ENCODE measurements around the gene LRRC10B. TPM values are rescaled to one million over a fixed set of nuclear protein-coding genes. Genes with fewer than 3 reads are reported as not detected.

The LRRC10B gene
- total RNA-seq, 1 experiment from 2014 or later = not detected

GRCh38 chr11:61505640-61506155, 2.9 kb upstream of the LRRC10B start:
- H3K4me1 Mint-ChIP-seq (ENCODE audit: low read depth, unreplicated experiment) = no peaks in the 10 kb centered on the region
- H3K27me3 Mint-ChIP-seq (ENCODE audit: unreplicated experiment) = peaks cover 57% of the 10 kb centered on the region
- no peak for DNase-seq
- H3K4me3 Mint-ChIP-seq (ENCODE audit: low read depth, unreplicated experiment) = no peak overlapping the region
- BruUV-seq (replicated peaks) = no TSS peak
- intact Hi-C loops (cut with micrococcal nuclease; ENCODE audit: unreplicated experiment) = no loop called here
- no peaks in the 10 kb centered on the region for H3K9me3 Mint-ChIP-seq (ENCODE audit: low read depth, unreplicated experiment)
- H3K36me3 Mint-ChIP-seq (ENCODE audit: insufficient read depth, unreplicated experiment) = no peaks in the 10 kb centered on the region
- CTCF ChIA-PET = interaction anchor here (0.6 kb wide), 1 partner anchor 39 kb away, joined by 4 read pairs; no protein-coding TSS in a partner anchor
- no peak overlapping the region for H3K27ac Mint-ChIP-seq (ENCODE audit: unreplicated experiment)
- TF ChIP-seq CTCF (IDR thresholded peaks at IDR 0.05; ENCODE audit: unreplicated experiment) = no peak

GRCh38 chr11:61507012-61507768, 1.4 kb upstream of the LRRC10B start:
- no peak for TF ChIP-seq CTCF (IDR thresholded peaks at IDR 0.05; ENCODE audit: unreplicated experiment)
- Mint-ChIP-seq H3K27me3 (ENCODE audit: unreplicated experiment) (peaks cover 72% of the 10 kb centered on the region), H3K4me1 (ENCODE audit: low read depth, unreplicated experiment) (peaks cover 1% of the 10 kb centered on the region), H3K9me3 (ENCODE audit: low read depth, unreplicated experiment) (no peaks in the 10 kb centered on the region), H3K27ac (ENCODE audit: unreplicated experiment) (no peak overlapping the region), H3K4me3 (ENCODE audit: low read depth, unreplicated experiment) (no peak overlapping the region), H3K36me3 (ENCODE audit: insufficient read depth, unreplicated experiment) (no peaks in the 10 kb centered on the region)
- intact Hi-C loops (cut with micrococcal nuclease; ENCODE audit: unreplicated experiment) = no loop called here
- CTCF ChIA-PET = interaction anchor here (1.1 to 1.6 kb wide), 3 partner anchors 9 to 131 kb away, joined by 3 to 7 read pairs (median 5); no protein-coding TSS in a partner anchor
- no TSS peak for BruUV-seq (replicated peaks)
- no peak for DNase-seq

DNA sequence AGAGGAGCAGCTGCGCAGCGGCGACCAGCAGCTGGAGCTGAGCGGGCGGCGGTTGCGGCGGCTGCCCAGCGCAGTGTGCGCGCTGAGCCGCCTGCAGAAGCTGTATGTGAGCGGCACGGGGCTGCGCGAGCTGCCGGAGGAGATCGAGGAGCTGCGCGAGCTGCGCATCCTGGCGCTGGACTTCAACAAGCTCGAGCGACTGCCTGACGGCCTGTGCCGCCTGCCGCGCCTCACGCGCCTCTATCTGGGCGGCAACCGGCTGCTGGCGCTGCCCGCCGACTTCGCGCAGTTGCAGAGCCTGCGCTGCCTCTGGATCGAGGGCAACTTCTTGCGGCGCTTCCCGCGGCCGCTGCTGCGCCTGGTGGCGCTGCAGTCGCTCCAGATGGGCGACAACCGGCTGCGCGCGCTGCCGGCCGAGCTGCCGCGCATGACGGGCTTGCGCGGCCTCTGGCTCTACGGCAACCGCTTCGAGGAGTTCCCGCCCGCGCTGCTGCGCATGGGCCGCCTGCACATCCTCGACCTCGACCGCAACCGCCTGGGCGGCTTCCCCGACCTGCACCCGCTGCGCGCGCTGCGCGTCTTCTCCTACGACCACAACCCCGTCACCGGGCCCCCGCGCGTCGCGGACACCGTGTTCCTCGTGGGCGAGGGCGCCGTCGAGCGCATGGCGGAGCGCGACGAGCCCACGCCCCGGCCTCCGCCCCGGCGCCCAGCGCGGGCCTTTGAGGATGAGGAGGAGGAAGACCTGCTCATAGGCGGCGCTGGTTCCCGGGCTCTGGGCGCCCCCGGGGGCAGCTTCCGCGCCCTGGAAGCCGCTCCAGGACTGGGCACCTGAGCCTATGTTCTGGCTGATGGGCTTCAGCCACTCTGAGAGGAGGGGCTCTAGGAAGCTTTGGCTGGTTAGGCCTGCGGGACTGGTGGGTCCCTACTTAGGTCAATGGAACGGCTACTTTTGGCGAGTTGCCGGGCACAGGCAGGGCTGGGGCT, 787 bp downstream of the LRRC10B start:
- intact Hi-C loops (cut with micrococcal nuclease; ENCODE audit: unreplicated experiment) = no loop called here
- CTCF ChIA-PET = interaction anchor here (0.7 to 1.6 kb wide), 3 partner anchors 13 to 129 kb away, joined by 3 to 5 read pairs (median 3); no protein-coding TSS in a partner anchor
- Mint-ChIP-seq H3K27me3 (ENCODE audit: unreplicated experiment) (peaks cover 89% of the 10 kb centered on the region), H3K4me3 (ENCODE audit: low read depth, unreplicated experiment) (peak overlapping the region; percentile 54), H3K9me3 (ENCODE audit: low read depth, unreplicated experiment) (no peaks in the 10 kb centered on the region), H3K36me3 (ENCODE audit: insufficient read depth, unreplicated experiment) (peaks cover 4% of the 10 kb centered on the region), H3K4me1 (ENCODE audit: low read depth, unreplicated experiment) (peaks cover 21% of the 10 kb centered on the region), H3K27ac (ENCODE audit: unreplicated experiment) (no peak overlapping the region)
- peak; percentile 41 for TF ChIP-seq CTCF (IDR thresholded peaks at IDR 0.05; ENCODE audit: unreplicated experiment)
- BruUV-seq (replicated peaks) = no TSS peak
- DNase-seq = peak; percentile 71

DNA sequence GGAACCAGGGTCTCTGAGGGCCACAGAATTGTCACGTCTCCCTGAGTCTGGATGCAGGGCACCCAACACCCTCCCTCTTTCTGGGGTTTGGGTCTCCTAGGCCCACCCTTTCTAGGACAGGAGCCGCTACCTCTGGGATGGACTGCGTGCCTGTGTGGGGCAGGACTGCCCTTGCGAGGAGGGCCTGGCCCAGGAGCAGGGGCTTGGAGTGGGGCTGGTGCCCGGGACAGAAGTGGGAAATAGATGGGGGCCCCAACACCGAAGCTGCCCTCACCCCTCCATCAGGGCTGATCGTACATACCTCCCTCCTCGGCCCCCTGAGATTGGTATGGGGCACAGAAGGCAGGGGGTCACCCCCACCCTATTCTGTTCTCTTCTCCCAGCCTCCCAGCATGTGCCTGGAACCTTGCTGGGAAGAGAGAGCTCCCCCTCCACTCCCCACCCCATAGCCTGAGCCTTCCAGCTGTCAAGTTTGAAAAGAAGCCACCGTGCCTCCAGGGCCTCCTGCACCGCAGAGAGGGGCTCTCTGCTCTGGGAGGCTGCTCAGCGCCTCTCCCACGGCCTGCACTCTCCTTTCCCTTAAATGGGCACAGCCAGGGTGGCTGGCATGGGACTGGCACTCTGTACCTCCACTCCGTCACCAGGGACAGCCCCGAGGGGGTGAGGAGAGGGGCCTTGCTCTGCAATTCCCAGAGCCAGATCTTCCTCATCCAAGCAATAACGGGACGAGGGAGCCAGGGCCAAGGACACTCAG, 1.8 kb downstream of the LRRC10B start:
- DNase-seq = no peak
- TF ChIP-seq CTCF (IDR thresholded peaks at IDR 0.05; ENCODE audit: unreplicated experiment) = no peak
- intact Hi-C loops (cut with micrococcal nuclease; ENCODE audit: unreplicated experiment) = no loop called here
- BruUV-seq (replicated peaks) = no TSS peak
- Mint-ChIP-seq H3K36me3 (ENCODE audit: insufficient read depth, unreplicated experiment) (peaks cover 4% of the 10 kb centered on the region), H3K9me3 (ENCODE audit: low read depth, unreplicated experiment) (no peaks in the 10 kb centered on the region), H3K4me3 (ENCODE audit: low read depth, unreplicated experiment) (no peak overlapping the region), H3K27me3 (ENCODE audit: unreplicated experiment) (peaks cover 79% of the 10 kb centered on the region), H3K4me1 (ENCODE audit: low read depth, unreplicated experiment) (peaks cover 21% of the 10 kb centered on the region), H3K27ac (ENCODE audit: unreplicated experiment) (no peak overlapping the region)
- CTCF ChIA-PET = no interaction called here
